Mucosa of rectum (tissue), 2 donors: ENCODE results near the gene ZNF280C.

Experiments
- H3K27ac ChIP-seq, 2 donors: one replicate each; pipeline ENCODE4 v1.7.0; 2013; ENCODE audit warnings: inconsistent platforms in 2 of 2, low read depth in 2 of 2, low read length in 2 of 2
- H3K27me3 ChIP-seq, 2 donors: one replicate each; pipeline ENCODE4 v1.7.0; 2013; ENCODE audit warnings: low read length in 2 of 2; ENCODE audit not compliant: control insufficient read depth in 2 of 2, insufficient read depth in 2 of 2
- H3K36me3 ChIP-seq, 2 donors: one replicate each; pipeline ENCODE4 v1.7.0; 2013; ENCODE audit warnings: low read length in 2 of 2; ENCODE audit not compliant: control insufficient read depth in 2 of 2, insufficient read depth in 2 of 2
- H3K4me1 ChIP-seq, 2 donors: one replicate each; pipeline ENCODE4 v1.7.0; 2013; ENCODE audit warnings: low read length in 2 of 2, mild to moderate bottlenecking in 1 of 2; ENCODE audit not compliant: control insufficient read depth in 2 of 2, insufficient read depth in 2 of 2
- H3K4me3 ChIP-seq, 2 donors: one replicate each; pipeline ENCODE4 v1.7.0; 2013; ENCODE audit warnings: low read length in 2 of 2
- H3K9ac ChIP-seq, 2 donors: one replicate each; pipeline ENCODE4 v1.7.0; 2013; ENCODE audit warnings: low read length in 2 of 2, low read depth in 1 of 2, mild to moderate bottlenecking in 1 of 2
- H3K9me3 ChIP-seq, 2 donors: one replicate each; pipeline ENCODE4 v1.7.0; 2013; ENCODE audit warnings: low read length in 2 of 2; ENCODE audit not compliant: control insufficient read depth in 2 of 2
- donor health status: healthy.
- donor health status: Normal muscosa, but diverticular disease.

ZNF280C gene

GRCh38 chrX:130171446-130172126 is 97.1 kb downstream of the ZNF280C start, which contains the start of gene RAB33A:
RAB33A (plus strand) TSS chrX:130171962; CDS start chrX:130172063, 101 bp downstream.
- Histone ChIP-seq H3K9ac (peak within 1 kb of the TSS; percentile 32 to 47), H3K4me3 (peak within 1 kb of the TSS; percentile 59 to 65), H3K36me3 (no peaks in the 10 kb centered on the region), H3K27me3 (peaks cover 3 to 14% of the 10 kb centered on the region in 2 donors), H3K27ac (peak within 1 kb of the TSS in 1 of 2 donors; percentile 38), H3K4me1 (peaks cover 0 to 5% of the 10 kb centered on the region in 2 donors), H3K9me3 (no peaks in the 10 kb centered on the region)

- no peak overlapping the region for H3K27ac ChIP-seq
- no peaks in the 10 kb centered on the region for H3K36me3 ChIP-seq
- peaks cover 3 to 14% of the 10 kb centered on the region in 2 donors for H3K27me3 ChIP-seq
- H3K4me3 ChIP-seq: peak overlapping the region; percentile 59 to 65
- no peaks in the 10 kb centered on the region for H3K9me3 ChIP-seq
- H3K9ac ChIP-seq: no peak overlapping the region
- peaks cover 0 to 8% of the 10 kb centered on the region in 2 donors for H3K4me1 ChIP-seq
These were observed 97.8 kb downstream of the ZNF280C start for GRCh38 chrX:130170752-130171445.

GRCh38 chrX:130167040-130167439 is 101.7 kb downstream of the ZNF280C start:
- Histone ChIP-seq H3K27ac (no peak overlapping the region), H3K36me3 (no peaks in the 10 kb centered on the region), H3K9ac (no peak overlapping the region), H3K9me3 (no peaks in the 10 kb centered on the region), H3K4me3 (peak overlapping the region in 1 of 2 donors; percentile 83), H3K4me1 (peaks cover 3 to 12% of the 10 kb centered on the region in 2 donors), H3K27me3 (peaks cover 3 to 8% of the 10 kb centered on the region in 2 donors)

- peak overlapping the region; percentile 53 to 63 for H3K9ac ChIP-seq
- H3K4me3 ChIP-seq: peak overlapping the region; percentile 83 to 85
- no peaks in the 10 kb centered on the region for H3K9me3 ChIP-seq
- peaks cover 3 to 12% of the 10 kb centered on the region in 2 donors for H3K4me1 ChIP-seq
- H3K27me3 ChIP-seq: peaks cover 3 to 6% of the 10 kb centered on the region in 2 donors
- H3K27ac ChIP-seq: peak overlapping the region; percentile 87 to 93
- no peaks in the 10 kb centered on the region for H3K36me3 ChIP-seq
These were observed 102.3 kb downstream of the ZNF280C start for GRCh38 chrX:130166503-130166777.

- H3K4me1 ChIP-seq: peaks cover 3 to 12% of the 10 kb centered on the region in 2 donors
- H3K36me3 ChIP-seq: no peaks in the 10 kb centered on the region
- H3K9me3 ChIP-seq: no peaks in the 10 kb centered on the region
- H3K27me3 ChIP-seq: peaks cover 0 to 6% of the 10 kb centered on the region in 2 donors
- peak within 1 kb of the TSS; percentile 87 to 93 for H3K27ac ChIP-seq
- peak within 1 kb of the TSS; percentile 74 to 78 for H3K9ac ChIP-seq
- peak within 1 kb of the TSS; percentile 83 to 85 for H3K4me3 ChIP-seq
These were observed 102.8 kb downstream of the ZNF280C start, which contains the start of gene AIFM1 for GRCh38 chrX:130165703-130166502. AIFM1 (minus strand) TSS chrX:130165841; CDS start chrX:130165656, 185 bp downstream.

GRCh38 chrX:130165181-130165702 is 103.5 kb downstream of the ZNF280C start:
- no peaks in the 10 kb centered on the region for H3K36me3 ChIP-seq
- H3K27ac ChIP-seq: peak overlapping the region; percentile 78 to 93
- no peaks in the 10 kb centered on the region for H3K9me3 ChIP-seq
- peak overlapping the region; percentile 83 to 85 for H3K4me3 ChIP-seq
- H3K27me3 ChIP-seq: peaks cover 0 to 2% of the 10 kb centered on the region in 2 donors
- peaks cover 3 to 12% of the 10 kb centered on the region in 2 donors for H3K4me1 ChIP-seq
- peak overlapping the region; percentile 70 to 78 for H3K9ac ChIP-seq

GRCh38 chrX:130163398-130163797 is 105.3 kb downstream of the ZNF280C start:
- Histone ChIP-seq H3K9ac (no peak overlapping the region), H3K4me1 (peaks cover 3 to 12% of the 10 kb centered on the region in 2 donors), H3K9me3 (no peaks in the 10 kb centered on the region), H3K4me3 (no peak overlapping the region), H3K27me3 (no peaks in the 10 kb centered on the region), H3K27ac (no peak overlapping the region), H3K36me3 (no peaks in the 10 kb centered on the region)

- no peaks in the 10 kb centered on the region for H3K27me3 ChIP-seq
- no peak overlapping the region for H3K27ac ChIP-seq
- no peak overlapping the region for H3K9ac ChIP-seq
- H3K36me3 ChIP-seq: no peaks in the 10 kb centered on the region
- no peak overlapping the region for H3K4me3 ChIP-seq
- peaks cover 3 to 12% of the 10 kb centered on the region in 2 donors for H3K4me1 ChIP-seq
- H3K9me3 ChIP-seq: no peaks in the 10 kb centered on the region
These were observed 106.5 kb downstream of the ZNF280C start for GRCh38 chrX:130162094-130162735.

GRCh38 chrX:130159776-130160175 is 108.9 kb downstream of the ZNF280C start:
- no peaks in the 10 kb centered on the region for H3K9me3 ChIP-seq
- peaks cover 2 to 5% of the 10 kb centered on the region in 2 donors for H3K4me1 ChIP-seq
- H3K36me3 ChIP-seq: no peaks in the 10 kb centered on the region
- no peak overlapping the region for H3K9ac ChIP-seq
- no peaks in the 10 kb centered on the region for H3K27me3 ChIP-seq
- no peak overlapping the region for H3K4me3 ChIP-seq
- H3K27ac ChIP-seq: no peak overlapping the region
